Naive thymus-derived CD4-positive, alpha-beta T cell (primary cell): ENCODE data around the gene EDRF1. TPM values are rescaled to one million over a fixed set of nuclear protein-coding genes. Genes with fewer than 3 reads are reported as not detected.

ENCODE experiments used
- ATAC-seq: fragments of 150-1000 bp; cut with Tn5 transposase; 2 replicates; pipeline ENCODE4 v1.10.0; 2021; ENCODE audit warnings: mild to moderate bottlenecking, moderate library complexity
- CTCF ChIA-PET: fragments of 350-600 bp; sonication (Branson Sonifier 250); formaldehyde crosslinking; loops from one replicate; lab custom pipeline; 2021; ENCODE audit warnings: antibody characterized with exemption; lab: Charles Lee
- POLR2A ChIA-PET: fragments of 350-600 bp; sonication (Branson Sonifier 250); formaldehyde crosslinking; loops from one replicate; lab custom pipeline; 2021; ENCODE audit warnings: antibody characterized with exemption, inconsistent platforms; lab: Charles Lee
- DNase-seq, 9 donors: peaks; one replicate each; pipeline versions ENCODE4 v3.0.0 to v3.0.0-alpha.2; 2020 to 2022; ENCODE audit warnings: mixed read lengths in 1 of 9
- H3K27ac ChIP-seq: one replicate; pipeline ENCODE4 v1.7.0; 2013; ENCODE audit warnings: mild to moderate bottlenecking, low read depth, low read length, moderate library complexity
- H3K27me3 ChIP-seq, 2 donors: one replicate each; pipeline ENCODE4 v1.7.0; 2013; ENCODE audit warnings: low read length in 2 of 2, mild to moderate bottlenecking in 2 of 2, moderate library complexity in 2 of 2; ENCODE audit not compliant: control insufficient read depth in 2 of 2, insufficient read depth in 2 of 2
- H3K36me3 ChIP-seq, 3 experiments: 1 replicate in 2 of 3; 2 replicates in 1 of 3; pipeline ENCODE4 v1.7.0; 2013; ENCODE audit warnings: low read length in 3 of 3, mild to moderate bottlenecking in 3 of 3, moderate library complexity in 1 of 3; ENCODE audit not compliant: insufficient read depth in 3 of 3, control insufficient read depth in 2 of 3
- H3K4me1 ChIP-seq, 2 donors: one replicate each; pipeline ENCODE4 v1.7.0; 2013; ENCODE audit warnings: low read length in 2 of 2, mild to moderate bottlenecking in 2 of 2, moderate library complexity in 1 of 2; ENCODE audit not compliant: control insufficient read depth in 2 of 2, insufficient read depth in 2 of 2
- H3K4me3 ChIP-seq: 2 replicates; pipeline ENCODE4 v1.7.0; 2013; ENCODE audit warnings: mild to moderate bottlenecking, low read length
- H3K9me3 ChIP-seq, 3 experiments: 1 replicate in 2 of 3; 2 replicates in 1 of 3; pipeline ENCODE4 v1.7.0; 2013; ENCODE audit warnings: low read length in 3 of 3; ENCODE audit not compliant: control insufficient read depth in 2 of 3
- H3K27ac Mint-ChIP-seq, 9 donors: one replicate each; pipeline ENCODE4 v1.8.0; 2020 to 2022; ENCODE audit warnings: mixed read lengths in 9 of 9, mild to moderate bottlenecking in 8 of 9, moderate library complexity in 5 of 9, inconsistent platforms in 2 of 9
- H3K27me3 Mint-ChIP-seq, 5 donors: one replicate each; pipeline ENCODE4 v1.8.0; 2021 to 2022; ENCODE audit warnings: mixed read lengths in 5 of 5, mild to moderate bottlenecking in 1 of 5
- H3K36me3 Mint-ChIP-seq, 5 donors: one replicate each; pipeline ENCODE4 v1.8.0; 2020 to 2022; ENCODE audit warnings: mixed read lengths in 5 of 5, mild to moderate bottlenecking in 3 of 5, inconsistent platforms in 1 of 5
- H3K4me1 Mint-ChIP-seq, 7 donors: one replicate each; pipeline ENCODE4 v1.8.0; 2020 to 2022; ENCODE audit warnings: mixed read lengths in 7 of 7, mild to moderate bottlenecking in 3 of 7, inconsistent platforms in 1 of 7
- H3K4me3 Mint-ChIP-seq, 10 donors: one replicate each; pipeline ENCODE4 v1.8.0; 2020 to 2022; ENCODE audit warnings: mild to moderate bottlenecking in 10 of 10, mixed read lengths in 10 of 10, moderate library complexity in 6 of 10, inconsistent platforms in 2 of 10
- H3K9me3 Mint-ChIP-seq, 11 donors: one replicate each; pipeline ENCODE4 v1.8.0; 2020 to 2022; ENCODE audit warnings: mixed read lengths in 11 of 11, mild to moderate bottlenecking in 4 of 11, inconsistent platforms in 1 of 11, moderate library complexity in 1 of 11
- intact Hi-C, 2 donors: fragments of 100-400 bp; cut with micrococcal nuclease; formaldehyde crosslinking; loops; one replicate each; pipeline ENCODE4 v1.15.1; 2023
- polyA plus RNA-seq, 2 donors: library from polyadenylated mRNA; unstranded; fragments of 300-500 nt; fragmentation: Illumina TruSeq; gene quantifications; one replicate each; pipeline ENCODE4 v1.2.3, GENCODE V29; 2021
- total RNA-seq, 6 experiments: library from RNA in 5 of 6; stranded (reverse) in 5 of 6; gene quantifications; 1 replicate in 5 of 6; 2 replicates in 1 of 6; pipeline ENCODE4 v1.2.3 and lab custom pipeline; 2021 to 2026

Gene EDRF1
- total and polyA plus RNA-seq, 7 experiments from 2014 or later, result 11.3 to 64.4 (median 43.8) TPM

- H3K4me1 Mint-ChIP-seq, result no peaks in the 10 kb centered on the region
- no peak overlapping the region for H3K4me3 Mint-ChIP-seq
- Histone ChIP-seq H3K4me3 (no peak overlapping the region), H3K27ac (no peak overlapping the region), H3K27me3 (no peaks in the 10 kb centered on the region), H3K4me1 (no peaks in the 10 kb centered on the region), H3K9me3 (no peaks in the 10 kb centered on the region), H3K36me3 (peaks cover 0 to 70% (median 0%) of the 10 kb centered on the region in 3 experiments)
- H3K9me3 Mint-ChIP-seq, result no peaks in the 10 kb centered on the region
- CTCF ChIA-PET, result no interaction called here
- no peak overlapping the region for H3K27ac Mint-ChIP-seq
- no peak for DNase-seq
- POLR2A ChIA-PET, result no interaction called here
- H3K36me3 Mint-ChIP-seq, result peaks cover 0 to 49% (median 10%) of the 10 kb centered on the region in 5 donors
- no peak for ATAC-seq
- no peaks in the 10 kb centered on the region for H3K27me3 Mint-ChIP-seq
- intact Hi-C loops, result no loop called here
These were observed 82.6 kb downstream of the EDRF1 start for GRCh38 chr10:125802131-125802530.

- Histone ChIP-seq H3K9me3 (no peaks in the 10 kb centered on the region), H3K27me3 (no peaks in the 10 kb centered on the region), H3K4me1 (no peaks in the 10 kb centered on the region), H3K27ac (no peak overlapping the region), H3K4me3 (no peak overlapping the region), H3K36me3 (peaks cover 0 to 69% (median 3%) of the 10 kb centered on the region in 3 experiments)
- H3K4me1 Mint-ChIP-seq, result peaks cover 0 to 5% (median 0%) of the 10 kb centered on the region in 7 donors
- DNase-seq (no peak), ATAC-seq (no peak)
- no peaks in the 10 kb centered on the region for H3K27me3 Mint-ChIP-seq
- H3K4me3 Mint-ChIP-seq, result no peak overlapping the region
- H3K9me3 Mint-ChIP-seq, result no peaks in the 10 kb centered on the region
- intact Hi-C loops, result no loop called here
- POLR2A ChIA-PET, result no interaction called here
- H3K36me3 Mint-ChIP-seq, result peaks cover 0 to 52% (median 16%) of the 10 kb centered on the region in 5 donors
- CTCF ChIA-PET, result no interaction called here
- no peak overlapping the region for H3K27ac Mint-ChIP-seq
These were observed 83.2 kb downstream of the EDRF1 start for GRCh38 chr10:125802739-125803138.

GRCh38 chr10:125808047-125808446 lies 88.5 kb downstream of the EDRF1 start:
- Histone ChIP-seq H3K36me3 (peaks cover 0 to 66% (median 3%) of the 10 kb centered on the region in 3 experiments), H3K27me3 (no peaks in the 10 kb centered on the region), H3K4me1 (no peaks in the 10 kb centered on the region), H3K9me3 (no peaks in the 10 kb centered on the region), H3K4me3 (no peak overlapping the region), H3K27ac (no peak overlapping the region)
- ChIA-PET CTCF (no interaction called here), POLR2A (no interaction called here)
- no peak for DNase-seq
- Mint-ChIP-seq H3K9me3 (no peaks in the 10 kb centered on the region), H3K27ac (no peak overlapping the region), H3K4me1 (peaks cover 0 to 9% (median 0%) of the 10 kb centered on the region in 7 donors), H3K27me3 (no peaks in the 10 kb centered on the region), H3K4me3 (no peak overlapping the region), H3K36me3 (peaks cover 13 to 56% (median 22%) of the 10 kb centered on the region in 5 donors)
- intact Hi-C loops, result no loop called here
- no peak for ATAC-seq

GRCh38 chr10:125811251-125811650 lies 91.7 kb downstream of the EDRF1 start:
- intact Hi-C loops, result no loop called here
- CTCF ChIA-PET, result no interaction called here

GRCh38 chr10:125812128-125812750 lies 92.7 kb downstream of the EDRF1 start:
- Histone ChIP-seq H3K9me3 (no peaks in the 10 kb centered on the region), H3K27me3 (no peaks in the 10 kb centered on the region), H3K4me1 (no peaks in the 10 kb centered on the region), H3K36me3 (peaks cover 9 to 59% (median 10%) of the 10 kb centered on the region in 3 experiments), H3K4me3 (no peak overlapping the region), H3K27ac (no peak overlapping the region)
- POLR2A ChIA-PET, result no interaction called here
- intact Hi-C loops, result no loop called here
- Mint-ChIP-seq H3K9me3 (no peaks in the 10 kb centered on the region), H3K27ac (no peak overlapping the region), H3K4me1 (peaks cover 0 to 9% (median 3%) of the 10 kb centered on the region in 7 donors), H3K36me3 (peaks cover 19 to 52% (median 26%) of the 10 kb centered on the region in 5 donors), H3K27me3 (no peaks in the 10 kb centered on the region), H3K4me3 (no peak overlapping the region)
- ATAC-seq, result no peak
- CTCF ChIA-PET, result no interaction called here
- DNase-seq, result no peak

More at GRCh38 chr10:125811251-125811650, 91.7 kb downstream of the EDRF1 start:
- Histone ChIP-seq H3K27me3 (no peaks in the 10 kb centered on the region), H3K36me3 (peaks cover 9 to 69% (median 10%) of the 10 kb centered on the region in 3 experiments), H3K4me3 (no peak overlapping the region), H3K9me3 (no peaks in the 10 kb centered on the region), H3K4me1 (no peaks in the 10 kb centered on the region), H3K27ac (no peak overlapping the region)
- ATAC-seq (no peak), DNase-seq (no peak)
- peaks cover 19 to 62% (median 35%) of the 10 kb centered on the region in 5 donors for H3K36me3 Mint-ChIP-seq
- peaks cover 0 to 9% (median 0%) of the 10 kb centered on the region in 7 donors for H3K4me1 Mint-ChIP-seq
- POLR2A ChIA-PET, result no interaction called here
- no peak overlapping the region for H3K27ac Mint-ChIP-seq
- H3K27me3 Mint-ChIP-seq, result no peaks in the 10 kb centered on the region
- no peak overlapping the region for H3K4me3 Mint-ChIP-seq
- H3K9me3 Mint-ChIP-seq, result no peaks in the 10 kb centered on the region

Other genes with a start within 250 kb of the EDRF1 start
- not detected for gene TEX36, start 36.5 kb upstream of the EDRF1 start, total RNA-seq
- not detected for gene TEX36, start 36.5 kb upstream of the EDRF1 start, polyA plus RNA-seq
- under 1 TPM; 0.29 to 0.84 (median 0.40) TPM for gene MMP21, start 56.1 kb downstream of the EDRF1 start, total RNA-seq
- gene MMP21, start 56.1 kb downstream of the EDRF1 start, polyA plus RNA-seq, result not detected
- gene UROS, start 103.5 kb downstream of the EDRF1 start, total RNA-seq, result 10 to 100 TPM; 28.9 to 53.0 (median 41.3) TPM
- 10 to 100 TPM; 59.2 to 60.0 TPM for gene UROS, start 103.5 kb downstream of the EDRF1 start, polyA plus RNA-seq
- 10 to 100 TPM; 31.3 to 68.4 (median 45.8) TPM for gene BCCIP, start 103.8 kb downstream of the EDRF1 start, total RNA-seq
- gene BCCIP, start 103.8 kb downstream of the EDRF1 start, polyA plus RNA-seq, result 100 to 1,000 TPM in 1 of 2 donors, 10 to 100 TPM in 1; 86.0 to 105 TPM
- 10 to 100 TPM in 3 of 5 experiments, 1 to 10 TPM in 2; 9.3 to 13.5 (median 10.8) TPM for gene DHX32, start 161.6 kb downstream of the EDRF1 start, total RNA-seq
- 10 to 100 TPM; 11.3 to 11.8 TPM for gene DHX32, start 161.6 kb downstream of the EDRF1 start, polyA plus RNA-seq
- gene FANK1, start 176.9 kb downstream of the EDRF1 start, total RNA-seq, result under 1 TPM in 3 of 5 experiments, not detected in 2; 0.35 to 0.67 (median 0.37) TPM
- gene FANK1, start 176.9 kb downstream of the EDRF1 start, polyA plus RNA-seq, result not detected